Suprapubic skin (tissue), 4 donors: ENCODE data around the gene GRIK4.

ENCODE experiments used
- CTCF ChIP-seq, 2 donors: fragments of 200-600 bp in 1 of 2; fragments of 450-650 bp in 1 of 2; sonication (generic) in 1 of 2; IDR thresholded peaks; one replicate each; pipeline ENCODE4 v1.5.1; 2016 to 2019; ENCODE audit warnings: antibody characterized with exemption in 2 of 2, mild to moderate bottlenecking in 1 of 2, moderate library complexity in 1 of 2
- EP300 ChIP-seq: sonication (generic); formaldehyde crosslinking; IDR thresholded peaks from one replicate; pipeline ENCODE4 v1.6.1; 2017; ENCODE audit warnings: antibody characterized with exemption
- POLR2A ChIP-seq, 2 donors: fragments of 450-650 bp; IDR thresholded peaks; one replicate each; pipeline ENCODE4 v1.6.1; 2017; ENCODE audit warnings: antibody characterized with exemption in 2 of 2, mild to moderate bottlenecking in 2 of 2, moderate library complexity in 2 of 2
- POLR2AphosphoS5 ChIP-seq, 3 donors: sonication (generic); formaldehyde crosslinking; IDR thresholded peaks; one replicate each; pipeline ENCODE4 v1.6.1; 2017; ENCODE audit warnings: antibody characterized with exemption in 3 of 3

DNA sequence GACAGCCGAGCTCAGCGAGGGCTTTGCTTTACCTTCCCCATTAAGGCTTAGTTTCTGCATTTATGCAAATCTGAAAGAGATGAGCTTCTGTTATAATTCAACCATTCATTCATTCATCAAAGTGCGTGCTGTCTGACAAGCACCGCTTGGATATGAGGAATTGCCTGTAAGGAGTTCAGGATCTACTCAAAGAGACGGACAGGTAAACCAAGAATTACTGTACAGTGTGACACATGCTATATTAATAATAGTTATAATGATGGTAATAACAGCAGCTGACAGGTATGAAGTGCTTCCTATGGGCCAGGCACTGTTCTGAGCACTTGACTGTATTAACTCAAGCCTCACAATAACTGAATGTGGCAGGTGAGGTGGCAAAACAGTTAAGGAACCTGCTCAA is 402.5 kb downstream of the GRIK4 start:
- no peak for TF ChIP-seq POLR2A (IDR thresholded peaks at IDR 0.05)
- TF ChIP-seq CTCF (IDR thresholded peaks at IDR 0.05), result no peak
- TF ChIP-seq POLR2AphosphoS5 (IDR thresholded peaks at IDR 0.05), result no peak
- no peak for TF ChIP-seq EP300
